ENCODE data around the gene PDP2.

DNA sequence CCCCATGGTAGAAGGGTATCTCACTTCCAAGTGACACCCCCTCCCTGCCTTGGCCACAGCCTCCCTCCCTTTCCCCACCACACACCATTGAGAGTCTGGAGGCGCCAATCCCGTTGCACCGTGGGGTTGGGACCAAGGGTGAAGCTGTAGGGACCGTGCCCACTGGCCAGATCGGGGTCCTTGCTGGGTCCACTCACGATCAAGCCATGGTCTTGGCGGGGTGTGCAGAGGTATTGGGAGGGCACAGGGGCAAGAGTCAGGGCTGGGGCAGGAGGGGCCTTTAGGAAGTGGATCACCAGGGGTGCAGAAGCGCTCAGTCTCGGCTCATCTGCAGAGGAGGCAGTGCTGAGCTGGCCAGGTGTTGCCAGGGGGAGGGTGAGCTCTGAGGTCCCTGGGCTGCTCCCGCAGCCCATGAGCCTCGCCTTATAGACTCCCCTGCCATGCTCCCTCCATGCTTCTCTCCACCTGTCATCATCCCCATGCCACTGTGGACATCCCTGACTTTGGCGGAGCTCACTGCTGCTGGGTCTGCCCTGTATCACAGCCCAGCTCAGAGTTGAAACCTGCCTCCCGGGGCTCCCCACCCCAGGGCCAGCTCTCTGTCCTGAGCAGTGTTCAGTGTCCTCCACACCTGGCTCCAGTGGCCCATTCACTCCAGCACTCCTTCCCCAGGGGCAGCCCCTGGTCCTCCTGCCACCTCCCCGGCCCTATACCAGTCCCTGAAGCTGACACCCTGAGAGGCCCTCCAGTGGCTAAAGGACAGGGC, 30.0 kb downstream of the PDP2 start:
- TF ChIP-seq SIN3A (IDR thresholded peaks at IDR 0.05; ENCODE audit: borderline replicate concordance, insufficient read depth, low read length) (no peak), TAF1 (IDR thresholded peaks at IDR 0.05; ENCODE audit: borderline replicate concordance, insufficient read depth, low read length) (no peak), POLR2AphosphoS5 (IDR thresholded peaks at IDR 0.05; ENCODE audit: low read depth, low read length) (no peak)
- TF ChIP-seq, protein P1, sequence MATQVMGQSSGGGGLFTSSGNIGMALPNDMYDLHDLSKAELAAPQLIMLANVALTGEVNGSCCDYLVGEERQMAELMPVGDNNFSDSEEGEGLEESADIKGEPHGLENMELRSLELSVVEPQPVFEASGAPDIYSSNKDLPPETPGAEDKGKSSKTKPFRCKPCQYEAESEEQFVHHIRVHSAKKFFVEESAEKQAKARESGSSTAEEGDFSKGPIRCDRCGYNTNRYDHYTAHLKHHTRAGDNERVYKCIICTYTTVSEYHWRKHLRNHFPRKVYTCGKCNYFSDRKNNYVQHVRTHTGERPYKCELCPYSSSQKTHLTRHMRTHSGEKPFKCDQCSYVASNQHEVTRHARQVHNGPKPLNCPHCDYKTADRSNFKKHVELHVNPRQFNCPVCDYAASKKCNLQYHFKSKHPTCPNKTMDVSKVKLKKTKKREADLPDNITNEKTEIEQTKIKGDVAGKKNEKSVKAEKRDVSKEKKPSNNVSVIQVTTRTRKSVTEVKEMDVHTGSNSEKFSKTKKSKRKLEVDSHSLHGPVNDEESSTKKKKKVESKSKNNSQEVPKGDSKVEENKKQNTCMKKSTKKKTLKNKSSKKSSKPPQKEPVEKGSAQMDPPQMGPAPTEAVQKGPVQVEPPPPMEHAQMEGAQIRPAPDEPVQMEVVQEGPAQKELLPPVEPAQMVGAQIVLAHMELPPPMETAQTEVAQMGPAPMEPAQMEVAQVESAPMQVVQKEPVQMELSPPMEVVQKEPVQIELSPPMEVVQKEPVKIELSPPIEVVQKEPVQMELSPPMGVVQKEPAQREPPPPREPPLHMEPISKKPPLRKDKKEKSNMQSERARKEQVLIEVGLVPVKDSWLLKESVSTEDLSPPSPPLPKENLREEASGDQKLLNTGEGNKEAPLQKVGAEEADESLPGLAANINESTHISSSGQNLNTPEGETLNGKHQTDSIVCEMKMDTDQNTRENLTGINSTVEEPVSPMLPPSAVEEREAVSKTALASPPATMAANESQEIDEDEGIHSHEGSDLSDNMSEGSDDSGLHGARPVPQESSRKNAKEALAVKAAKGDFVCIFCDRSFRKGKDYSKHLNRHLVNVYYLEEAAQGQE (IDR thresholded peaks at IDR 0.05; ENCODE audit: insufficient read depth in 1 of 2, low read depth in 2 of 2, low read length in 2 of 2): no peak

Measured in PFSK-1 (cell line).